SH-SY5Y (cell line): ENCODE data around the gene QPCT.

ENCODE experiments used
- GATA2 ChIP-seq: IDR thresholded peaks from 2 replicates; pipeline ENCODE4 v1.6.1; 2011; ENCODE audit warnings: mild to moderate bottlenecking, low read depth, low read length
- GATA3 ChIP-seq: IDR thresholded peaks from 2 replicates; pipeline ENCODE4 v1.6.1; 2011; ENCODE audit warnings: low read depth, mild to moderate bottlenecking, low read length, moderate library complexity

DNA sequence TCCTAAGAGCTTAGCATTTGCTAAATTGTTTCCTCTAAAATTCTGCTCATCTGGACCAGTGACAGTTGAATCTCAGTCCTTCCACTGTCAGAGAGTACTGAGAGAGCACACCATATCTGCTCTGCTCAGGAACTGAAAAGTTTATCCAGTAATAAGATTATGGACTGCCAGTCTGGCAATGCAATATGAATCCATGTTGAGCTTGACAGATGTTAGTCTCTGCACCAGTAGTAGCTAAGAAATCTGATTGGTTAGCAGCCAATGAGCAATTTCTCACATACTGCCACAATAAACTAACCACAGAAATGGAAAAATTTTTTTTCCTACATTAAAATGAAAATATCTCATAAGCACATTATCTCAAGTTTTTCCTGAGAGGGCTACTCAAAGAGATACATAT lies 22.1 kb upstream of the QPCT start:
- peak; percentile 50 for TF ChIP-seq GATA2
- TF ChIP-seq GATA3 = no peak
